ENCODE measurements around the gene PCED1A.
"Not testable (repeated sequence)": the region's sequence is repeated elsewhere in the genome, so short reads cannot be mapped to it uniquely, and the experiment has no call there.

PCED1A gene

GRCh38 chr20:2807929-2808328, 32.5 kb downstream of the PCED1A start:
- H3K9me3 ChIP-seq (ENCODE audit: control insufficient read depth, low read depth, low read length); H3K4me1 ChIP-seq (ENCODE audit: control insufficient read depth, low read depth, low read length); H3K27ac ChIP-seq (ENCODE audit: low read length); H3K36me3 ChIP-seq (ENCODE audit: control insufficient read depth, low read depth, low read length); H3K9ac ChIP-seq (ENCODE audit: low read length); H3K4me3 ChIP-seq (ENCODE audit: low read length): not testable (repeated sequence)
- H3K27me3 ChIP-seq (ENCODE audit: control insufficient read depth, insufficient read depth, low read length): peaks cover 50% of the 10 kb centered on the region

DNA sequence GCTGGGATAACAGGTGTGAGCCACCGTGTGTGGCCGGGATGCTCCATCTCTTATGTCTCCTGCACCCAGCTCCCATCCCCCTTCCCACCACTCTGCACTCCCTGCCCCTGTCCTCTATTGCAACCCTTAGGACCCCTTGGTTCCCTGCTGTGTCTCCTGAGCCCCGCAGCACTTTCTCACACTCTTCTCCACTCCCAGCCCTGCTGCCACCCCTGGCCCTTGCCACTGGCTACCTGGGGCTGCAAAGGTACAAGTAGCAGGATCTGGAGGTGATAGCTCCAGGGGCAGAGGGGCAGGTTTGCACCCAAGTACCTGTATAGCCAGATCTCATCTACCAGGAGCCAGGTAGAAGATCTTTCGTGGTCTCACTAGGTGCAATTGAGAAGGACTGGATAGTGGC, 33.4 kb downstream of the PCED1A start:
- no peak overlapping the region for H3K27ac ChIP-seq (ENCODE audit: low read length)
- H3K4me3 ChIP-seq (ENCODE audit: low read length): no peak overlapping the region
- H3K4me1 ChIP-seq (ENCODE audit: control insufficient read depth, low read depth, low read length): peaks cover 7% of the 10 kb centered on the region
- H3K27me3 ChIP-seq (ENCODE audit: control insufficient read depth, insufficient read depth, low read length): peaks cover 59% of the 10 kb centered on the region
- no peak overlapping the region for H3K9ac ChIP-seq (ENCODE audit: low read length)
- H3K9me3 ChIP-seq (ENCODE audit: control insufficient read depth, low read depth, low read length): no peaks in the 10 kb centered on the region
- H3K36me3 ChIP-seq (ENCODE audit: control insufficient read depth, low read depth, low read length): no peaks in the 10 kb centered on the region

DNA sequence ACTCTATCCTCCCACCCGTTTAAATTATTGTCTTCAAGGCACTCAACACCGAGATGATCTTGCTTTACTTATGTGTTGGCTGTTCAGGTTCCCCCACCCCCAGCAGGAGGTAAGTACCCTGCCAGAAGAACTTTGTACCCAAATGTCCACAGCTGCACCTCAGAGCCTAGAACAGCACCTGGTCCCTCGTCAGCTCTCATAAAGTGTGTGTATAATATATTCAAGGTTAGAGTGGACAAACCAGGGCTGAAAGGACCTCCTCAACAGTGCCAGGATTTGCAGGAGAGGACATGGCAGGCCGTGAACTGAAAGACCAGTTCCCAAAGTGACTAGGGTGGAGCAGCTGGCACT, 34.1 kb downstream of the PCED1A start:
- Histone ChIP-seq H3K36me3 (ENCODE audit: control insufficient read depth, low read depth, low read length) (no peaks in the 10 kb centered on the region), H3K27me3 (ENCODE audit: control insufficient read depth, insufficient read depth, low read length) (peaks cover 66% of the 10 kb centered on the region), H3K4me1 (ENCODE audit: control insufficient read depth, low read depth, low read length) (peaks cover 7% of the 10 kb centered on the region), H3K9ac (ENCODE audit: low read length) (no peak overlapping the region), H3K9me3 (ENCODE audit: control insufficient read depth, low read depth, low read length) (no peaks in the 10 kb centered on the region), H3K4me3 (ENCODE audit: low read length) (peak overlapping the region; percentile 17), H3K27ac (ENCODE audit: low read length) (no peak overlapping the region)

DNA sequence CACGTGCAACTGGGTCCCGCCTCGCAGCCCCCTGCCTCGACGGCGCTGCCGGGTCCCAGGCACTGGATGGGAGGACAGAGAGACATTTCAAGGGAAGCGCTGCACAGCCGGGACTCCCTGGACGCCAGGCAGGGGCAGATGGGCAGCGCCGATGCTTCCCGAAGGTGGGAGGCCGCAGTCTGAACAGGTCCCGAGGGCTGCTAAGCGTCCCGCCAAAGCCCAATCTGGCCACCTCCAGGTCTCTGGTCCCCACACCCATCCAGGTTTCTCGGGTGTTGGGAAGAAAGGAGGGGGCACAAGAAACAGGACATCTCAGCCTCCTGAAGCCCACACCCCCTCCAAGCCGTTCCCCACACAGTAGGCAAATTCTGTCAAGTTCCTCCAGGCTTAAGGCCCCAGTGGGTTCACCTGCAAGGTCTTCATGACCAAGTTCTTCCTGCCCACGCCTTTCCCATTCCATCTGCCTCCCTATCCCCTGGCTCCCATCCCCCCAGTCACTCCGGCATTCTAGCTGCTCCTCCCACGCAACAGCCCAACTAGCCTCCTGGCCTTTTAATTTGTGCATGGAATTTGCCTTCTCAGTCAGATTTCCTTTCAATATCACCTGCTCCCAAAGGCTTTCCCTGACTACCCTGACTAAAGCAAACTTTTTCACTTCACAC, 34.6 kb downstream of the PCED1A start:
- no peak overlapping the region for H3K9ac ChIP-seq (ENCODE audit: low read length)
- H3K4me1 ChIP-seq (ENCODE audit: control insufficient read depth, low read depth, low read length): peaks cover 10% of the 10 kb centered on the region
- peak overlapping the region; percentile 37 for H3K4me3 ChIP-seq (ENCODE audit: low read length)
- no peaks in the 10 kb centered on the region for H3K9me3 ChIP-seq (ENCODE audit: control insufficient read depth, low read depth, low read length)
- H3K27ac ChIP-seq (ENCODE audit: low read length): no peak overlapping the region
- H3K27me3 ChIP-seq (ENCODE audit: control insufficient read depth, insufficient read depth, low read length): peaks cover 71% of the 10 kb centered on the region
- no peaks in the 10 kb centered on the region for H3K36me3 ChIP-seq (ENCODE audit: control insufficient read depth, low read depth, low read length)

- no peak overlapping the region for H3K27ac ChIP-seq (ENCODE audit: low read length)
Measured at GRCh38 chr20:2804852-2805688, 35.4 kb downstream of the PCED1A start.

GRCh38 chr20:2804041-2804828, 36.2 kb downstream of the PCED1A start:
- no peaks in the 10 kb centered on the region for H3K9me3 ChIP-seq (ENCODE audit: control insufficient read depth, low read depth, low read length)
- H3K9ac ChIP-seq (ENCODE audit: low read length): no peak overlapping the region
- peaks cover 73% of the 10 kb centered on the region for H3K27me3 ChIP-seq (ENCODE audit: control insufficient read depth, insufficient read depth, low read length)

More at GRCh38 chr20:2804852-2805688, 35.4 kb downstream of the PCED1A start:
- H3K4me3 ChIP-seq (ENCODE audit: low read length): peak overlapping the region; percentile 37
- H3K27me3 ChIP-seq (ENCODE audit: control insufficient read depth, insufficient read depth, low read length): peaks cover 73% of the 10 kb centered on the region
- H3K4me1 ChIP-seq (ENCODE audit: control insufficient read depth, low read depth, low read length): peaks cover 10% of the 10 kb centered on the region
- no peaks in the 10 kb centered on the region for H3K9me3 ChIP-seq (ENCODE audit: control insufficient read depth, low read depth, low read length)
- no peaks in the 10 kb centered on the region for H3K36me3 ChIP-seq (ENCODE audit: control insufficient read depth, low read depth, low read length)
- H3K9ac ChIP-seq (ENCODE audit: low read length): no peak overlapping the region

DNA sequence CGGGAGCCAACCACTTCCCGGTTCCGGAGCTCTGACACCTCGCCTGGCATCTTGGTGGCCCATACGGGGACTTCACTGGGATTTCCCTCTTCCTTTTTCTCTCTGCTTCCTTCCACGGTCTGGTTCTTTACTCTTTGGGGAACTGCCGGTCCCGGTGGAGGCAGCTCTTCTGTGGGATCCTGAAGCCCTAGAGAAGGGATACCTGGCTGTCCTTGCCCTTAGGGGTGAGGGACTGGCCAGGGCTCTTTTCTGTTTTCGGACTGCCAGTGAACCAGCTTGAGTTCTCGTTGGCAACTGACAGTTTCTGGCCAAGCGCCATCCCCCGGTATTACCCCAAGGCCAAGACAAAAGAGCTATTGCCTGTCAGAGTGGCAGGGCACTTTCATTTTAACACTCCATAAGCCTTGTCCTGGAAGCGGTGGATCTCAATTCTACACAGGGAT, 39.1 kb downstream of the PCED1A start:
- Histone ChIP-seq H3K4me1 (ENCODE audit: control insufficient read depth, low read depth, low read length) (peaks cover 16% of the 10 kb centered on the region), H3K9ac (ENCODE audit: low read length) (no peak overlapping the region), H3K9me3 (ENCODE audit: control insufficient read depth, low read depth, low read length) (no peaks in the 10 kb centered on the region), H3K27ac (ENCODE audit: low read length) (no peak overlapping the region), H3K36me3 (ENCODE audit: control insufficient read depth, low read depth, low read length) (peaks cover 21% of the 10 kb centered on the region), H3K4me3 (ENCODE audit: low read length) (peak overlapping the region; percentile 80), H3K27me3 (ENCODE audit: control insufficient read depth, insufficient read depth, low read length) (peaks cover 57% of the 10 kb centered on the region)

More at GRCh38 chr20:2804041-2804828, 36.2 kb downstream of the PCED1A start:
- H3K4me3 ChIP-seq (ENCODE audit: low read length): peak overlapping the region; percentile 37
- no peak overlapping the region for H3K27ac ChIP-seq (ENCODE audit: low read length)
- no peaks in the 10 kb centered on the region for H3K36me3 ChIP-seq (ENCODE audit: control insufficient read depth, low read depth, low read length)
- peaks cover 15% of the 10 kb centered on the region for H3K4me1 ChIP-seq (ENCODE audit: control insufficient read depth, low read depth, low read length)

DNA sequence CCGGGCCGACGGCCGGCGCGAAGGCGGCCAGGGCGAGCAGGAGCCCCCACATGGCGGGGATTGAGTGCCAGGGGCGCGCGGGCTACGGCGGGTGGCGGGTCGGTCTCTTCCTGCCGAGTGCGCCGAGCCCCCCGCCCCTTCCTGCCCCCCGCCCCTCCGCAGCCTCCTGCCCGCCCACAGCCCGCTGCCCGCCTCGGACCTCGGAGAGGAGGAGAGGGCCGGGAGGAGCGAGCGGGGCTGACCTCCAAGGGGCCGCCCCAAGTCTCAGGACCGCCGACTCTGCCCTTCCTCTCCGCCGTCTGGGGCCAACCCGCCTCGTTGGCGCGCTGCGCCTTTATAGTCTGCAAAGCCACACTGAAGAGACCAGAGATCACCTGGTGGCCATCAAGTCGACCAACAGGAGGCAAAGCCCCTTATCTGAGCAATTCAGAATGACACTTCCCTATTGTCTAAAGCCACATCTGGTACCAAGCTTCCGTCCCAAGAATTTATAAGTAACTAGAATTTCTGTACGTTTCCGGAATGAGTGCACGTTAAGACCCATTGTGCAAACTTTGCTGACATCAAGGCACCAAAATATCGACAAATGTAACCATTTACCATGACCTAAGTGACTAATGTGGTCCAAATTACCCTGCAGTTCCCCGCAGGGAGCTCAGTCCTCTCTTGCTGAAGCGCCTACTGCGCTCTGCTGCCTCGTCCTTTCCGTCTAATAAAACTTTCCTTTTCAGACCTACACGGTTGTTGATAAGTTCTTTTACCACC, 39.8 kb downstream of the PCED1A start, which contains the start of gene CPXM1:
TSS of gene CPXM1 (minus strand) at position 107 of the 765 bp plus-strand sequence. CDS start at position 52, 55 bp downstream.
- H3K27me3 ChIP-seq (ENCODE audit: control insufficient read depth, insufficient read depth, low read length): peaks cover 51% of the 10 kb centered on the region
- no peak within 1 kb of the TSS for H3K27ac ChIP-seq (ENCODE audit: low read length)
- peak within 1 kb of the TSS; percentile 80 for H3K4me3 ChIP-seq (ENCODE audit: low read length)
- peaks cover 27% of the 10 kb centered on the region for H3K36me3 ChIP-seq (ENCODE audit: control insufficient read depth, low read depth, low read length)
- no peaks in the 10 kb centered on the region for H3K9me3 ChIP-seq (ENCODE audit: control insufficient read depth, low read depth, low read length)
- H3K4me1 ChIP-seq (ENCODE audit: control insufficient read depth, low read depth, low read length): peaks cover 11% of the 10 kb centered on the region
- peak within 1 kb of the TSS; percentile 33 for H3K9ac ChIP-seq (ENCODE audit: low read length)

GRCh38 chr20:2799688-2800520, 40.6 kb downstream of the PCED1A start:
- peak overlapping the region; percentile 80 for H3K4me3 ChIP-seq (ENCODE audit: low read length)
- H3K27ac ChIP-seq (ENCODE audit: low read length): no peak overlapping the region
- peaks cover 35% of the 10 kb centered on the region for H3K36me3 ChIP-seq (ENCODE audit: control insufficient read depth, low read depth, low read length)
- H3K9ac ChIP-seq (ENCODE audit: low read length): peak overlapping the region; percentile 33
- H3K9me3 ChIP-seq (ENCODE audit: control insufficient read depth, low read depth, low read length): no peaks in the 10 kb centered on the region
- H3K4me1 ChIP-seq (ENCODE audit: control insufficient read depth, low read depth, low read length): peaks cover 11% of the 10 kb centered on the region
- H3K27me3 ChIP-seq (ENCODE audit: control insufficient read depth, insufficient read depth, low read length): peaks cover 43% of the 10 kb centered on the region

DNA sequence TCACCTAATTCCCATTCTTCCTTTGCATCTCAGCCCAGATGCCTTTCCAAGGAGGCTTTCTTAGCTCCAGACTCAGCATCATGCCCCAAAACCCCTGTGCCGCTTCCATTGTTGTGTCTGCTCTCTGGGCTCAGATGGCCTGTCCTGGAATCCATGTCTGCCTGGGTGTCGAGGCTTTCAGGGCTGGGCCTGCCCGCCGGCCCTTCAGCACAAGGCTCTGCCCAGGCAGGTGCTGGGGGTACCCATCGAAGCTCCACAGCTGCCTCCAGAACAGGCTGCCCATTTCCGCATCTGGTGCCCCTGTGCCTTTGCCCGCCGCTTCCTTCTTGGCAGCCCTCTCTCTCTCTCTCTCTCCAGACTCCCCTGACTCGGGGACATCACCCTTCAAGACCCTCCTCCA, 41.2 kb downstream of the PCED1A start:
- Histone ChIP-seq H3K9me3 (ENCODE audit: control insufficient read depth, low read depth, low read length) (no peaks in the 10 kb centered on the region), H3K36me3 (ENCODE audit: control insufficient read depth, low read depth, low read length) (peaks cover 41% of the 10 kb centered on the region), H3K4me1 (ENCODE audit: control insufficient read depth, low read depth, low read length) (peaks cover 11% of the 10 kb centered on the region), H3K27me3 (ENCODE audit: control insufficient read depth, insufficient read depth, low read length) (peaks cover 37% of the 10 kb centered on the region), H3K9ac (ENCODE audit: low read length) (peak overlapping the region; percentile 33), H3K27ac (ENCODE audit: low read length) (no peak overlapping the region), H3K4me3 (ENCODE audit: low read length) (peak overlapping the region; percentile 80)

Data from iPS-18a (cell line).